Stomach (tissue), 9 donors: ENCODE results near the gene IARS1. TPM values are rescaled to one million over a fixed set of nuclear protein-coding genes. Genes with fewer than 3 reads are reported as not detected.
A peak's percentile ranks its signal among the peaks of the same experiment; 100 is the strongest.

Experiments used
- DNase-seq, 2 donors: peaks; one replicate each; pipeline versions ENCODE4 v3.0.0 to v3.0.0-alpha.2; 2013 to 2019
- H3K27ac ChIP-seq, 5 donors: fragments of 200-600 bp in 4 of 5; sonication (generic) in 4 of 5; one replicate each; pipeline ENCODE4 v1.5.1; 2013 to 2019; ENCODE audit warnings: mild to moderate bottlenecking in 1 of 5, moderate library complexity in 1 of 5
- H3K27me3 ChIP-seq, 3 donors: fragments of 200-600 bp; sonication (generic); one replicate each; pipeline ENCODE4 v1.5.1; 2017 to 2019; ENCODE audit warnings: mixed run types in 1 of 3
- H3K36me3 ChIP-seq, 4 donors: fragments of 200-600 bp; sonication (generic); 1 replicate in 3 of 4; 2 replicates in 1 of 4; pipeline ENCODE4 v1.5.1; 2016 to 2019
- H3K4me1 ChIP-seq, 4 donors: fragments of 200-600 bp; sonication (generic); one replicate each; pipeline ENCODE4 v1.5.1; 2016 to 2019
- H3K4me3 ChIP-seq, 4 donors: fragments of 200-600 bp; sonication (generic) in 3 of 4; one replicate each; pipeline ENCODE4 v1.5.1; 2016 to 2019; ENCODE audit warnings: mild to moderate bottlenecking in 1 of 4
- H3K9me3 ChIP-seq, 4 donors: fragments of 200-600 bp; sonication (generic); one replicate each; pipeline ENCODE4 v1.5.1; 2016 to 2019
- EP300 ChIP-seq: sonication (generic); formaldehyde crosslinking; IDR thresholded peaks from one replicate; pipeline ENCODE4 v1.6.1; 2017; ENCODE audit warnings: antibody characterized with exemption
- POLR2A ChIP-seq, 4 donors: fragments of 450-650 bp; IDR thresholded peaks; one replicate each; pipeline ENCODE4 v1.6.1; 2016; ENCODE audit warnings: antibody characterized with exemption in 4 of 4, control low read depth in 2 of 4, mild to moderate bottlenecking in 1 of 4, moderate library complexity in 1 of 4
- POLR2AphosphoS5 ChIP-seq, 3 donors: sonication (generic); formaldehyde crosslinking; IDR thresholded peaks; one replicate each; pipeline ENCODE4 v1.6.1; 2016; ENCODE audit warnings: antibody characterized with exemption in 3 of 3
- WGBS, 5 donors: extraction: QIAGEN DNeasy Blood & Tissue Kit in 3 of 5; methylation state at CpG; one replicate each; pipeline versions ENCODE4 v1.1.5 to v1.1.7; 2013 to 2018; 5-methylcytosine and 5-hydroxymethylcytosine counted together
- intact Hi-C: fragments of 100-400 bp; cut with DNase I; formaldehyde crosslinking; loops from one replicate; pipeline ENCODE4 v1.15.1; 2023; ENCODE audit warnings: low total_unique reads
- polyA plus RNA-seq, 3 donors: library from polyadenylated mRNA; stranded (reverse); fragments of 200-250 nt; gene quantifications; one replicate each; pipeline ENCODE4 v1.2.3, GENCODE V29; 2013
- total RNA-seq, 5 donors: library from RNA; depleted of rRNA; stranded (reverse); fragments of >200 nt; gene quantifications; one replicate each; pipeline versions ENCODE4 v1.1.0 to v1.2.3, GENCODE V29; 2014 to 2016
- TF ChIP-seq, protein P1 (sequence below), 7 experiments: fragments of 450-650 bp in 4 of 7; fragments of 200-600 bp in 3 of 7; sonication (generic) in 3 of 7; IDR thresholded peaks; one replicate each; pipeline ENCODE4 v1.5.1; 2016 to 2019; ENCODE audit warnings: antibody characterized with exemption in 7 of 7, control low read depth in 2 of 7, mild to moderate bottlenecking in 1 of 7
- donor health status: healthy with polysubstance abuse.
- donor health status: Bipolar disorder and iron deficiency.
- donor health status: healthy.

The IARS1 gene
- total and polyA plus RNA-seq, 8 donors = 11.0 to 328 (median 71.2) TPM

DNA sequence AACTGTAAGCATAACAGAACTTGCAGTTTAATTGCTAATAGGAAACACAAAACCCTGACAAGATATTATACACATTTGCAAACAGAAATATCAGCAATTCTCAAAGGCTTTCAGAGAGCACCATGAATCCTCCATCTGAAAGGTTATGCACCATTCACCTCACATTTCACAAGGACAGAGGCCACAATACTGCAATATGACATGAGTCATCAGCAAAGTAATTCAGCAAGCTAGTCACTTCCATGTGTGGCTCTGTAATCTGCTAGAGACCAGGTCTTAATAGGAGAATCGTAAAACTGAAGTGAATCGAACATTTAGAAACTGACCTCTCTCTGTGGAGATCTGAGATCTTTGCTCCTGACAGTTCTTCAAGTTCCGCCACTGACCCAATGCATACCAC is 28.3 kb downstream of the IARS1 start:
- H3K36me3 ChIP-seq = peaks cover 89 to 100% (median 100%) of the 10 kb centered on the region in 4 donors
- H3K4me3 ChIP-seq = no peak overlapping the region
- H3K27ac ChIP-seq = no peak overlapping the region
- H3K27me3 ChIP-seq = no peaks in the 10 kb centered on the region
- H3K9me3 ChIP-seq = no peaks in the 10 kb centered on the region
- WGBS, 5 donors = 86 to 93% (median 91%) methylated on average over 3 of the region's 3 CpGs
- no peak for DNase-seq
- no peaks in the 10 kb centered on the region for H3K4me1 ChIP-seq
- intact Hi-C loops = no loop called here
- no peak for TF ChIP-seq POLR2AphosphoS5 (IDR thresholded peaks at IDR 0.05)
- TF ChIP-seq, protein P1, sequence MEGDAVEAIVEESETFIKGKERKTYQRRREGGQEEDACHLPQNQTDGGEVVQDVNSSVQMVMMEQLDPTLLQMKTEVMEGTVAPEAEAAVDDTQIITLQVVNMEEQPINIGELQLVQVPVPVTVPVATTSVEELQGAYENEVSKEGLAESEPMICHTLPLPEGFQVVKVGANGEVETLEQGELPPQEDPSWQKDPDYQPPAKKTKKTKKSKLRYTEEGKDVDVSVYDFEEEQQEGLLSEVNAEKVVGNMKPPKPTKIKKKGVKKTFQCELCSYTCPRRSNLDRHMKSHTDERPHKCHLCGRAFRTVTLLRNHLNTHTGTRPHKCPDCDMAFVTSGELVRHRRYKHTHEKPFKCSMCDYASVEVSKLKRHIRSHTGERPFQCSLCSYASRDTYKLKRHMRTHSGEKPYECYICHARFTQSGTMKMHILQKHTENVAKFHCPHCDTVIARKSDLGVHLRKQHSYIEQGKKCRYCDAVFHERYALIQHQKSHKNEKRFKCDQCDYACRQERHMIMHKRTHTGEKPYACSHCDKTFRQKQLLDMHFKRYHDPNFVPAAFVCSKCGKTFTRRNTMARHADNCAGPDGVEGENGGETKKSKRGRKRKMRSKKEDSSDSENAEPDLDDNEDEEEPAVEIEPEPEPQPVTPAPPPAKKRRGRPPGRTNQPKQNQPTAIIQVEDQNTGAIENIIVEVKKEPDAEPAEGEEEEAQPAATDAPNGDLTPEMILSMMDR (IDR thresholded peaks at IDR 0.05) = no peak
- TF ChIP-seq POLR2A (IDR thresholded peaks at IDR 0.05) = no peak
- TF ChIP-seq EP300 = no peak

DNA sequence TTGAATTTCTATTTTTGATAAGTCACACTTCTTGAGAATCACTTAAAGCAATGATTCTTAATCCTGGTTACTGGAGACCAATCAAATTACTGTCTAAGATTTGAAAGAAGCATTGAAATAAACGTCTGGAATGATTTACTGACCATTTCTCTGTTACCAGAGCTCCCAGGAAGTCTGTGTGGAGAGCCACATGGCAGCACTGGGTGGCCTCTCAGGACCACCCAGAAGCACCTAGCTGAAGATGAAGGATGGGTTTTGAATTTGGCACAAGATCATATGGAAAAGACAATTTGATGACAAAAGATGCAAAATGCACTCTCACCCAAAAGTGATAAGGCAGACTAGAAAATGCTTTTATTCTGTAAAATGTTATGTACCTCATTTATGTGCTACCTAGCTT is 30.4 kb downstream of the IARS1 start:
- peaks cover 85 to 100% (median 100%) of the 10 kb centered on the region in 4 donors for H3K36me3 ChIP-seq
- TF ChIP-seq, protein P1 (IDR thresholded peaks at IDR 0.05) = no peak
- TF ChIP-seq POLR2AphosphoS5 (IDR thresholded peaks at IDR 0.05) (no peak), EP300 (no peak), POLR2A (IDR thresholded peaks at IDR 0.05) (no peak)
- intact Hi-C loops = no loop called here
- H3K27ac ChIP-seq = no peak overlapping the region
- H3K9me3 ChIP-seq = no peaks in the 10 kb centered on the region
- WGBS, 5 donors = 21 to 57% (median 36%) methylated on average over 1 of the region's 1 CpG
- no peaks in the 10 kb centered on the region for H3K4me1 ChIP-seq
- no peak overlapping the region for H3K4me3 ChIP-seq
- no peaks in the 10 kb centered on the region for H3K27me3 ChIP-seq
- no peak for DNase-seq

- WGBS, 5 donors = 77 to 85% (median 83%) methylated on average over 2 of the region's 2 CpGs
These were observed 36.2 kb downstream of the IARS1 start for GRCh38 chr9:92257327-92257726.

DNA sequence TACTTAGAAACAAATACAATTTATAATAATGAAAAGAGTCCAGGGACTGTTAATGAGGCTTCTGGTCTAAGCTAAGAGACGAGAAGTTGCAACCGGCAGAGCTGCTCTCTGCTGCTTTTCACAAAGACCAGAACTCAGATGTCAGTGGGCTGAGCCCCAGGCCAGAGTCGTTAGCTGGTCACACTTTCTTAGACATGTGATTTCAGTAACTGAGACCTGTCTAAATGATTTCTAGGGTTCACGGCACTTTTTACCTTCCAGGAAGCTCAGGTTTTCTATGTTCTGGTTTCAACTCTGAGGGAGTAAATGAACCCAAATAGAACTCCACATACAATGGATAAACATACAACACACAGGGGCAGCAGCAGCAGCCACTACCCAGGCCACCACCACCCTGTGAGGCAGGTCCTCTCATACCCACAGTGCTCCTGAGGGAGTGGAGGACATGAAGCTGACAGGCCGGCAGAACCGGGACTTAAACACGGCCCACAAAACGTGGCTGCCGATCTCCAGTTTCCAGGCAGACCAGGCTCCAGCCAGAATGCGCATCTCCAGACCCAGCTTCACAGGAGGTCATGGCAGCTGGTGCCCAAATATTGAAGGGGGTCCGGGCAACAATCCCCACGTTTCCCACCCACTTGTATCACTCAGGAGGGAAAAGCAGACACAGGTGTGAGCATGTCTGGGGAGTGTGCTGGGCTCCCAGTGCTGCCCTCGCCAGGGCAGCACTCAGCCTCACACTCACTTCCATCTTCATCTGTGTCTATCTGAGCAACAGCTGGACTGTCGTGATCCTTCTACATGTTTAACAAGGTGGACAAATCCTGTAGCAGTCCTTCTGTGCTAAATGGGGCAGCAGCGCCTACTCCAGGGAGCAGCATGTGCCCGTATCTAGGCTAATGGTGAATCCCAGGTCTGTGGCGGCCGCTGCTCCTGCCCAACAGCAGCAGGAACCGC is 38.8 kb downstream of the IARS1 start:
- Histone ChIP-seq H3K27me3 (no peaks in the 10 kb centered on the region), H3K9me3 (no peaks in the 10 kb centered on the region), H3K4me3 (no peak overlapping the region), H3K4me1 (no peaks in the 10 kb centered on the region), H3K36me3 (peaks cover 78 to 100% (median 100%) of the 10 kb centered on the region in 4 donors), H3K27ac (no peak overlapping the region)
- DNase-seq = peak in 1 of 2 donors; percentile 14
- intact Hi-C loops = no loop called here
- TF ChIP-seq, protein P1 (IDR thresholded peaks at IDR 0.05) = no peak
- no peak for TF ChIP-seq EP300
- TF ChIP-seq POLR2A (IDR thresholded peaks at IDR 0.05) = no peak
- WGBS, 5 donors = 81 to 89% (median 85%) methylated on average over 18 to 19 of the region's 19 CpGs

More at GRCh38 chr9:92257327-92257726, 36.2 kb downstream of the IARS1 start:
- Histone ChIP-seq H3K27me3 (no peaks in the 10 kb centered on the region), H3K27ac (no peak overlapping the region), H3K4me1 (no peaks in the 10 kb centered on the region), H3K4me3 (no peak overlapping the region), H3K36me3 (peaks cover 77 to 100% (median 100%) of the 10 kb centered on the region in 4 donors), H3K9me3 (no peaks in the 10 kb centered on the region)
- TF ChIP-seq, protein P1 (IDR thresholded peaks at IDR 0.05) = no peak
- intact Hi-C loops = no loop called here
- peak in 1 of 2 donors; percentile 4 for DNase-seq
